HepG2 (cell line): ENCODE data around the gene TPCN2. TPM values are rescaled to one million over a fixed set of nuclear protein-coding genes. Genes with fewer than 3 reads are reported as not detected.

Experiments used
- ATF6 ChIP-seq: sonication (generic); formaldehyde crosslinking; conservative IDR thresholded peaks from 2 replicates; pipeline ENCODE4 v1.4.0; 2020; ENCODE audit warnings: missing genetic modification reagents
- CC2D1A ChIP-seq: sonication (generic); formaldehyde crosslinking; IDR thresholded peaks from 2 replicates; pipeline ENCODE4 v1.8.1; 2023; ENCODE audit warnings: mild to moderate bottlenecking, missing genetic modification reagents
- CREB1 ChIP-seq, 2 experiments: fragments of 450-650 bp in 1 of 2; IDR thresholded peaks; 2 replicates each; pipeline ENCODE4 v1.6.1; 2016 to 2017; ENCODE audit warnings: control low read depth in 1 of 2, mild to moderate bottlenecking in 1 of 2, missing compliant biosample characterization in 1 of 2, missing genetic modification characterization in 1 of 2
- E2F5 ChIP-seq: sonication (generic); formaldehyde crosslinking; conservative IDR thresholded peaks from 2 replicates; pipeline ENCODE4 v1.4.0; 2020; ENCODE audit warnings: missing genetic modification reagents
- ETV6 ChIP-seq: sonication (generic); formaldehyde crosslinking; conservative IDR thresholded peaks from 2 replicates; pipeline ENCODE4 v1.4.0; 2020; ENCODE audit warnings: missing genetic modification reagents
- FOXA1 ChIP-seq, 2 experiments: fragments of 450-650 bp in 1 of 2; sonication (generic) in 1 of 2; formaldehyde crosslinking in 1 of 2; IDR thresholded peaks; 2 replicates each; pipeline versions ENCODE4 v1.4.0 to v1.6.1; 2016 to 2020; ENCODE audit warnings: missing genetic modification reagents in 1 of 2
- FOXA3 ChIP-seq: IDR thresholded peaks from 2 replicates; pipeline ENCODE4 v1.6.1; 2016; ENCODE audit warnings: missing genetic modification reagents, missing compliant biosample characterization
- GFI1 ChIP-seq: sonication (generic); formaldehyde crosslinking; IDR thresholded peaks from 2 replicates; pipeline ENCODE4 v1.5.0; 2020; ENCODE audit warnings: missing genetic modification reagents, mild to moderate bottlenecking, borderline replicate concordance
- HNRNPL ChIP-seq: fragments of 200-400 bp; formaldehyde crosslinking; IDR thresholded peaks from 2 replicates; pipeline ENCODE4 v1.6.1; 2017; ENCODE audit warnings: mild to moderate bottlenecking, low read depth, low read length
- KDM2A ChIP-seq: sonication (generic); formaldehyde crosslinking; IDR thresholded peaks from 2 replicates; pipeline ENCODE4 v1.4.0; 2020; ENCODE audit warnings: low read depth, missing genetic modification reagents, borderline replicate concordance
- KLF15 ChIP-seq: sonication (generic); formaldehyde crosslinking; IDR thresholded peaks from 2 replicates; pipeline ENCODE4 v1.8.1; 2023; ENCODE audit warnings: borderline replicate concordance, mild to moderate bottlenecking, inconsistent platforms, missing genetic modification reagents, mixed read lengths
- NFRKB ChIP-seq: fragments of 450-650 bp; IDR thresholded peaks from 2 replicates; pipeline ENCODE4 v1.6.1; 2017
- POGZ ChIP-seq: sonication (generic); formaldehyde crosslinking; IDR thresholded peaks from 2 replicates; pipeline ENCODE4 v1.4.0; 2020; ENCODE audit warnings: mild to moderate bottlenecking, missing genetic modification reagents
- RFX1 ChIP-seq: fragments of 450-650 bp; IDR thresholded peaks from 2 replicates; pipeline ENCODE4 v1.6.1; 2017
- TFAP4 ChIP-seq: sonication (generic); IDR thresholded peaks from 2 replicates; pipeline ENCODE4 v1.6.1; 2016; ENCODE audit warnings: low read depth, borderline replicate concordance
- THAP7 ChIP-seq: sonication (generic); formaldehyde crosslinking; IDR thresholded peaks from 2 replicates; pipeline ENCODE4 v1.8.1; 2023; ENCODE audit warnings: mild to moderate bottlenecking, missing genetic modification reagents
- U2AF1 ChIP-seq: fragments of 200-400 bp; formaldehyde crosslinking; optimal IDR thresholded peaks from 2 replicates; pipeline ENCODE3; 2017; ENCODE audit warnings: mild to moderate bottlenecking, low read depth, low read length
- ZFYVE20 ChIP-seq: sonication (generic); formaldehyde crosslinking; IDR thresholded peaks from 2 replicates; pipeline ENCODE4 v1.8.0; 2023; ENCODE audit warnings: low read depth, mild to moderate bottlenecking, moderate library complexity, missing genetic modification reagents, borderline replicate concordance
- ZNF326 ChIP-seq: sonication (generic); formaldehyde crosslinking; IDR thresholded peaks from 2 replicates; pipeline ENCODE4 v1.4.0; 2020; ENCODE audit warnings: missing genetic modification reagents, borderline replicate concordance
- ZNF737 ChIP-seq: sonication (generic); formaldehyde crosslinking; IDR thresholded peaks from 2 replicates; pipeline ENCODE4 v1.5.0; 2020; ENCODE audit warnings: missing genetic modification reagents, mild to moderate bottlenecking, borderline replicate concordance
- polyA plus RNA-seq, 8 experiments: library from polyadenylated mRNA; depleted of rRNA in 3 of 8; stranded (reverse) in 7 of 8; unstranded in 1 of 8; fragments of >200 nt; fragmentation: Illumina TruSeq in 4 of 8; extraction: Trizol in 4 of 8; gene quantifications; 2 replicates each; pipeline versions ENCODE4 v1.2.1 to v1.2.3, GENCODE V29; 2011 to 2016; ENCODE audit warnings: low read depth in 4 of 8, missing spikeins in 1 of 8, mixed read lengths in 1 of 8; ENCODE audit not compliant: insufficient read depth in 1 of 8
- total RNA-seq, 5 experiments: library from RNA; depleted of rRNA; stranded (reverse); fragments of >200 nt; fragmentation: Illumina TruSeq; extraction: Trizol; gene quantifications; 2 replicates each; pipeline ENCODE4 v1.2.3, GENCODE V29; 2016; ENCODE audit warnings: low read depth in 1 of 5
- TF ChIP-seq, protein P1 (sequence below): sonication (generic); formaldehyde crosslinking; IDR thresholded peaks from 2 replicates; pipeline ENCODE4 v1.4.0; 2020; ENCODE audit warnings: missing genetic modification reagents, borderline replicate concordance

The TPCN2 gene
- total and polyA plus RNA-seq, 2 of the 13 experiments (the other 11 are each of a cell fraction or from before 2014, with no cell fraction given): 5.6 to 5.9 TPM

DNA sequence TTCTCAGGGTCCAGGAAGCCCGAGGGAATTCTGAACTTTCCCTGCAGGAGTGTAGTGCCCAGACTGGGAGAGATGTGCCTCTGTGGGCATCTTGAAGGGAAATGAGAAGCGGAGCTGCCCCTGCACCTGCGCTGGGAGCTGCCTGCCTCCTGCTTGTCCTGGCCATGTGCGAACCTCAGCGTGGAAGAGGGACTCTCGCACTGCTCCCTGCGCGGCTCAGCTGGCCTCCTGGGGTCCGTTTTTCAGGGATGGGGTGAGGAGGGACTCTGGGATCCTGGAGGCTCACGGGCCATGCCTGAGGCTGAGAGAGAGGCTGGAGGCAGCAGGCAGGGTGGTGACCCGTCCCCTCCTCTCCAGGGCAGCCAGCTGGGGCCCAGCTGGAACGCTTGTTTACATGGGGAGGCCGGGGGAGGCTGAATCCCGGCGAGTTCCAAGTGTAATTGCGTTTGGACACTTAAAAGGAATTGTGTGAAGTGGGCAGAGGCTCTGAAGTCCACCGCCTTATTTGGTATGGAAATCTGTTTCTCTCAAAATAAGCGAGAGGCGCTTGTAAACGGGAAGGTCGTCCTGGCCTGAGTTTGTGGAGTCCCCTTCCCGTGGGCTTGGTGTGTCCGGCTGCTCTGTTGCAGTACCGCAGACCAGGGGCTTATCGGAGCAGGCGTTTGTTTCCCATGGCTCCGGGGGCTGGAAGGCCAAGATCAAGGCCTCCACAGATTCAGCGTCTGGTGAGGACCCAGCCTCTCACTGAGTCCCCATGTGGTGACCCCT is 34.5 kb upstream of the TPCN2 start (continued):
- TF ChIP-seq, protein P1, sequence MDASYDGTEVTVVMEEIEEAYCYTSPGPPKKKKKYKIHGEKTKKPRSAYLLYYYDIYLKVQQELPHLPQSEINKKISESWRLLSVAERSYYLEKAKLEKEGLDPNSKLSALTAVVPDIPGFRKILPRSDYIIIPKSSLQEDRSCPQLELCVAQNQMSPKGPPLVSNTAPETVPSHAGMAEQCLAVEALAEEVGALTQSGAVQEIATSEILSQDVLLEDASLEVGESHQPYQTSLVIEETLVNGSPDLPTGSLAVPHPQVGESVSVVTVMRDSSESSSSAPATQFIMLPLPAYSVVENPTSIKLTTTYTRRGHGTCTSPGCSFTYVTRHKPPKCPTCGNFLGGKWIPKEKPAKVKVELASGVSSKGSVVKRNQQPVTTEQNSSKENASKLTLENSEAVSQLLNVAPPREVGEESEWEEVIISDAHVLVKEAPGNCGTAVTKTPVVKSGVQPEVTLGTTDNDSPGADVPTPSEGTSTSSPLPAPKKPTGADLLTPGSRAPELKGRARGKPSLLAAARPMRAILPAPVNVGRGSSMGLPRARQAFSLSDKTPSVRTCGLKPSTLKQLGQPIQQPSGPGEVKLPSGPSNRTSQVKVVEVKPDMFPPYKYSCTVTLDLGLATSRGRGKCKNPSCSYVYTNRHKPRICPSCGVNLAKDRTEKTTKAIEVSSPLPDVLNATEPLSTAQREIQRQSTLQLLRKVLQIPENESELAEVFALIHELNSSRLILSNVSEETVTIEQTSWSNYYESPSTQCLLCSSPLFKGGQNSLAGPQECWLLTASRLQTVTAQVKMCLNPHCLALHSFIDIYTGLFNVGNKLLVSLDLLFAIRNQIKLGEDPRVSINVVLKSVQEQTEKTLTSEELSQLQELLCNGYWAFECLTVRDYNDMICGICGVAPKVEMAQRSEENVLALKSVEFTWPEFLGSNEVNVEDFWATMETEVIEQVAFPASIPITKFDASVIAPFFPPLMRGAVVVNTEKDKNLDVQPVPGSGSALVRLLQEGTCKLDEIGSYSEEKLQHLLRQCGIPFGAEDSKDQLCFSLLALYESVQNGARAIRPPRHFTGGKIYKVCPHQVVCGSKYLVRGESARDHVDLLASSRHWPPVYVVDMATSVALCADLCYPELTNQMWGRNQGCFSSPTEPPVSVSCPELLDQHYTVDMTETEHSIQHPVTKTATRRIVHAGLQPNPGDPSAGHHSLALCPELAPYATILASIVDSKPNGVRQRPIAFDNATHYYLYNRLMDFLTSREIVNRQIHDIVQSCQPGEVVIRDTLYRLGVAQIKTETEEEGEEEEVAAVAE (CRISPR knock-in tag): no peak
- TF ChIP-seq KLF15 (no peak), E2F5 (CRISPR knock-in tag) (no peak), TFAP4 (peak; percentile 98), HNRNPL (0 out of 2 replicates have a peak, but pooled peaks have one; percentile 29), ZNF737 (CRISPR knock-in tag) (no peak), THAP7 (CRISPR knock-in tag) (no peak), U2AF1 (no peak), KDM2A (CRISPR knock-in tag) (peak; percentile 27; the same call in 1 of the 2 replicates), FOXA1 (IDR thresholded peaks at IDR 0.05) (no peak), FOXA1 (CRISPR knock-in tag; IDR thresholded peaks at IDR 0.05) (peak; percentile 61; the same call in 1 of the 2 replicates), GFI1 (CRISPR knock-in tag) (peak; percentile 81), POGZ (CRISPR knock-in tag) (no peak), ATF6 (CRISPR knock-in tag) (no peak), ZFYVE20 (CRISPR knock-in tag) (no peak), RFX1 (no peak), FOXA3 (CRISPR knock-in tag) (peak; percentile 73), ETV6 (CRISPR knock-in tag) (no peak), CREB1 (IDR thresholded peaks at IDR 0.05) (no peak), CREB1 (CRISPR knock-in tag; IDR thresholded peaks at IDR 0.05) (no peak), CC2D1A (CRISPR knock-in tag) (no peak), NFRKB (no peak), ZNF326 (CRISPR knock-in tag) (no peak)
